Pons (tissue), 1 donor: ENCODE measurements around the gene KHK.
"Not testable (repeated sequence)": the region's sequence is repeated elsewhere in the genome, so short reads cannot be mapped to it uniquely, and the experiment has no call there.

Experiments
- DNase-seq: peaks from one replicate; pipeline ENCODE4 v3.0.0-alpha.2; 2016; ENCODE audit warnings: low spot score

KHK gene

GRCh38 chr2:27060323-27060722 lies 26.2 kb upstream of the KHK start:
- DNase-seq = no peak

- no peak for DNase-seq
These were observed 21.4 kb upstream of the KHK start for GRCh38 chr2:27065128-27065527.

- no peak for DNase-seq
These were observed 19.2 kb upstream of the KHK start for GRCh38 chr2:27067385-27067784.

- no peak for DNase-seq
These were observed 17.1 kb upstream of the KHK start for GRCh38 chr2:27069436-27069835.

- no peak for DNase-seq
These were observed 16.5 kb upstream of the KHK start for GRCh38 chr2:27069961-27070618.

GRCh38 chr2:27070653-27071276 lies 15.8 kb upstream of the KHK start:
- no peak for DNase-seq

GRCh38 chr2:27071277-27071989 lies 15.1 kb upstream of the KHK start, which contains the start of gene OST4:
TSS of gene OST4 (minus strand) at chr2:27071654.
- DNase-seq = peak; percentile 94

- no peak for DNase-seq
These were observed 14.4 kb upstream of the KHK start for GRCh38 chr2:27071990-27072830.

GRCh38 chr2:27072920-27073319 lies 13.7 kb upstream of the KHK start:
- no peak for DNase-seq

GRCh38 chr2:27073782-27074181 lies 12.8 kb upstream of the KHK start:
- DNase-seq = no peak

GRCh38 chr2:27074738-27075565 lies 11.6 kb upstream of the KHK start:
- DNase-seq = no peak

- not testable (repeated sequence) for DNase-seq
These were observed 11.1 kb upstream of the KHK start for GRCh38 chr2:27075566-27075871.

GRCh38 chr2:27076323-27076722 lies 10.2 kb upstream of the KHK start:
- no peak for DNase-seq

GRCh38 chr2:27077231-27077630 lies 9.3 kb upstream of the KHK start:
- DNase-seq = no peak

- DNase-seq = peak; percentile 72
These were observed 8.0 kb upstream of the KHK start, which contains the start of gene EMILIN1 for GRCh38 chr2:27078267-27079194. TSS of gene EMILIN1 (plus strand) at chr2:27078615. CDS start at chr2:27079066, 451 bp downstream.

- no peak for DNase-seq
These were observed 7.1 kb upstream of the KHK start for GRCh38 chr2:27079233-27080139.

GRCh38 chr2:27080140-27080469 lies 6.5 kb upstream of the KHK start:
- DNase-seq = no peak

- DNase-seq = no peak
These were observed 6.0 kb upstream of the KHK start for GRCh38 chr2:27080603-27080936.

GRCh38 chr2:27081984-27082772 lies 4.4 kb upstream of the KHK start:
- no peak for DNase-seq
